ENCODE results near the gene CLCF1. TPM values are rescaled to one million over a fixed set of nuclear protein-coding genes. Genes with fewer than 3 reads are reported as not detected.

Gene CLCF1
- total and polyA plus RNA-seq, 2 of the 13 experiments (the other 11 are each of a cell fraction or from before 2014, with no cell fraction given) = 0.49 to 0.78 TPM

- TF ChIP-seq, protein P1, sequence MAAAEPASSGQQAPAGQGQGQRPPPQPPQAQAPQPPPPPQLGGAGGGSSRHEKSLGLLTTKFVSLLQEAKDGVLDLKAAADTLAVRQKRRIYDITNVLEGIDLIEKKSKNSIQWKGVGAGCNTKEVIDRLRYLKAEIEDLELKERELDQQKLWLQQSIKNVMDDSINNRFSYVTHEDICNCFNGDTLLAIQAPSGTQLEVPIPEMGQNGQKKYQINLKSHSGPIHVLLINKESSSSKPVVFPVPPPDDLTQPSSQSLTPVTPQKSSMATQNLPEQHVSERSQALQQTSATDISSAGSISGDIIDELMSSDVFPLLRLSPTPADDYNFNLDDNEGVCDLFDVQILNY (CRISPR knock-in tag; conservative IDR thresholded peaks at IDR 0.05) = no peak
- TF ChIP-seq TCF7L2 (IDR thresholded peaks at IDR 0.05; ENCODE audit: low read depth, low read length) = no peak
- no peak for TF ChIP-seq ZNF329 (CRISPR knock-in tag; IDR thresholded peaks at IDR 0.05; ENCODE audit: low read depth)
- TF ChIP-seq, protein P2, sequence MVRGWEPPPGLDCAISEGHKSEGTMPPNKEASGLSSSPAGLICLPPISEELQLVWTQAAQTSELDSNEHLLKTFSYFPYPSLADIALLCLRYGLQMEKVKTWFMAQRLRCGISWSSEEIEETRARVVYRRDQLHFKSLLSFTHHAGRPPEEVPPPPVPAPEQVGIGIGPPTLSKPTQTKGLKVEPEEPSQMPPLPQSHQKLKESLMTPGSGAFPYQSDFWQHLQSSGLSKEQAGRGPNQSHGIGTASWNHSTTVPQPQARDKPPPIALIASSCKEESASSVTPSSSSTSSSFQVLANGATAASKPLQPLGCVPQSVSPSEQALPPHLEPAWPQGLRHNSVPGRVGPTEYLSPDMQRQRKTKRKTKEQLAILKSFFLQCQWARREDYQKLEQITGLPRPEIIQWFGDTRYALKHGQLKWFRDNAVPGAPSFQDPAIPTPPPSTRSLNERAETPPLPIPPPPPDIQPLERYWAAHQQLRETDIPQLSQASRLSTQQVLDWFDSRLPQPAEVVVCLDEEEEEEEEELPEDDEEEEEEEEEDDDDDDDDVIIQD (CRISPR knock-in tag; IDR thresholded peaks at IDR 0.05; ENCODE audit: low read depth) = no peak
- no peak for TF ChIP-seq ZBTB10 (CRISPR knock-in tag; IDR thresholded peaks at IDR 0.05; ENCODE audit: borderline replicate concordance)
- no peak for TF ChIP-seq ESRRA (CRISPR knock-in tag; IDR thresholded peaks at IDR 0.05; ENCODE audit: low read depth)
- 0 out of 2 replicates have a peak, but pooled peaks have one; percentile 18 for TF ChIP-seq ZNF263 (CRISPR knock-in tag; IDR thresholded peaks at IDR 0.05)
- no peak for TF ChIP-seq FOXA3 (CRISPR knock-in tag; IDR thresholded peaks at IDR 0.05)
- TF ChIP-seq CHD4 (IDR thresholded peaks at IDR 0.05; ENCODE audit: borderline replicate concordance, low read length) = no peak
Observed at GRCh38 chr11:67413266-67413849, 40.0 kb upstream of the CLCF1 start (continued).

Measured in HepG2 (cell line).